ENCODE measurements around the gene SERPINA10. TPM values are rescaled to one million over a fixed set of nuclear protein-coding genes. Genes with fewer than 3 reads are reported as not detected.

SERPINA10 gene
- total and polyA plus RNA-seq, 2 donors (not counting 3 experiments of a cell fraction or from before 2014, with no cell fraction given) = not detected

DNA sequence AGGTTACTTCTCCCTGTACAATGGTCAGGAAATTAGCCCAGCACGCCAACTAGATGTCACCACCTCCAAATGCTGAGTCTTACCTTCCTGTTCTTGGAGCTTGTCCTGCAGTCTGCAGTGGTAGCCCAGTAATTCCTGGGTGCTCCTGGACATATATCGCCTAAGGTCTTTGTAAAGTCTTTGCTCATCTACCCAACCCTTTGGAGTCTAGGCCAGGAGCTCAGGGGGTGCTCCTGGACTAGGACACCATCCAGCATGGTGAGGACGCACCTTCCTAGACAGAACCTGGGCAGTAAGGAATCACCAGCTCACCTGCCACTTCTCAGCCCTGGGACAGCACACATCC, 569 bp downstream of the SERPINA10 start:
- ChIA-PET CTCF (no interaction called here), POLR2A (no interaction called here)
- Histone ChIP-seq H3K9me3 (replicated peaks; ENCODE audit: control insufficient read depth, insufficient read depth, low read length) (no peaks in the 10 kb centered on the region), H3K27ac (ENCODE audit: insufficient read depth, low read depth, low read length) (no peak overlapping the region), H3K4me3 (replicated peaks in 1 of 3; ENCODE audit: insufficient read depth in 1 of 3, low read depth in 1 of 3, low read length in 3 of 3) (no peak overlapping the region), H4K20me1 (replicated peaks; ENCODE audit: control insufficient read depth, extremely low read depth, insufficient read depth, low read length) (no peaks in the 10 kb centered on the region), H3K9ac (replicated peaks; ENCODE audit: extremely low read depth, insufficient read depth, low read length) (no peak overlapping the region), H3K79me2 (ENCODE audit: control insufficient read depth, insufficient read depth, low read length) (no peaks in the 10 kb centered on the region), H2AFZ (ENCODE audit: low read depth, low read length) (no peak overlapping the region), H3K9me1 (replicated peaks; ENCODE audit: control insufficient read depth, extremely low read depth, insufficient read depth, low read length) (no peaks in the 10 kb centered on the region), H3K36me3 (ENCODE audit: control insufficient read depth in 2 of 2, extremely low read depth in 1 of 2, insufficient read depth in 2 of 2, low read length in 2 of 2) (no peaks in the 10 kb centered on the region), H3K4me1 (ENCODE audit: control insufficient read depth, extremely low read depth, insufficient read depth, low read length) (no peaks in the 10 kb centered on the region), H3K4me2 (ENCODE audit: insufficient read depth, low read length) (no peak overlapping the region), H3K27me3 (ENCODE audit: control insufficient read depth in 2 of 2, insufficient read depth in 2 of 2, low read length in 2 of 2) (no peaks in the 10 kb centered on the region)
- BruUV-seq (replicated peaks) = no TSS peak
- TF ChIP-seq MYC (IDR thresholded peaks at IDR 0.05; ENCODE audit: low read depth, low read length) (no peak), EZH2 (IDR thresholded peaks at IDR 0.05; ENCODE audit: borderline replicate concordance, low read depth, low read length, severe bottlenecking) (no peak), POLR2AphosphoS5 (IDR thresholded peaks at IDR 0.05; ENCODE audit: insufficient read depth, low read depth, low read length) (no peak), GATA2 (IDR thresholded peaks at IDR 0.05; ENCODE audit: insufficient read depth, insufficient read length, low read depth, low read length) (no peak), POLR2A (IDR thresholded peaks at IDR 0.05; ENCODE audit: low read depth, low read length) (no peak), JUN (IDR thresholded peaks at IDR 0.05; ENCODE audit: borderline replicate concordance, insufficient read depth, insufficient read length, low read depth) (no peak), FOS (IDR thresholded peaks at IDR 0.05; ENCODE audit: borderline replicate concordance, insufficient read depth, low read length) (no peak)
- TF ChIP-seq, protein P1, sequence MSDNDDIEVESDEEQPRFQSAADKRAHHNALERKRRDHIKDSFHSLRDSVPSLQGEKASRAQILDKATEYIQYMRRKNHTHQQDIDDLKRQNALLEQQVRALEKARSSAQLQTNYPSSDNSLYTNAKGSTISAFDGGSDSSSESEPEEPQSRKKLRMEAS (IDR thresholded peaks at IDR 0.05; ENCODE audit: insufficient read depth, insufficient read length) = no peak
- TF ChIP-seq, protein P2, sequence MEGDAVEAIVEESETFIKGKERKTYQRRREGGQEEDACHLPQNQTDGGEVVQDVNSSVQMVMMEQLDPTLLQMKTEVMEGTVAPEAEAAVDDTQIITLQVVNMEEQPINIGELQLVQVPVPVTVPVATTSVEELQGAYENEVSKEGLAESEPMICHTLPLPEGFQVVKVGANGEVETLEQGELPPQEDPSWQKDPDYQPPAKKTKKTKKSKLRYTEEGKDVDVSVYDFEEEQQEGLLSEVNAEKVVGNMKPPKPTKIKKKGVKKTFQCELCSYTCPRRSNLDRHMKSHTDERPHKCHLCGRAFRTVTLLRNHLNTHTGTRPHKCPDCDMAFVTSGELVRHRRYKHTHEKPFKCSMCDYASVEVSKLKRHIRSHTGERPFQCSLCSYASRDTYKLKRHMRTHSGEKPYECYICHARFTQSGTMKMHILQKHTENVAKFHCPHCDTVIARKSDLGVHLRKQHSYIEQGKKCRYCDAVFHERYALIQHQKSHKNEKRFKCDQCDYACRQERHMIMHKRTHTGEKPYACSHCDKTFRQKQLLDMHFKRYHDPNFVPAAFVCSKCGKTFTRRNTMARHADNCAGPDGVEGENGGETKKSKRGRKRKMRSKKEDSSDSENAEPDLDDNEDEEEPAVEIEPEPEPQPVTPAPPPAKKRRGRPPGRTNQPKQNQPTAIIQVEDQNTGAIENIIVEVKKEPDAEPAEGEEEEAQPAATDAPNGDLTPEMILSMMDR (IDR thresholded peaks at IDR 0.05; ENCODE audit: extremely low read depth in 1 of 2, insufficient read depth in 1 of 2, low read depth in 1 of 2, low read length in 2 of 2) = no peak
- dilution Hi-C loops (cut with MboI; ENCODE audit: extremely low pct_ligation_motif_present, low sequenced_read_pairs) (no loop called here), intact Hi-C loops (cut with micrococcal nuclease) (no loop called here)
- FAIRE-seq = no peak
- DNase-seq (ENCODE audit: low read depth, low spot score) = no peak

Measured in endothelial cell of umbilical vein (primary cell).